GM18909 (cell line): Measurements from ENCODE around the gene PNLIPRP2.

Source experiments
- ATAC-seq: cut with Tn5 transposase; IDR thresholded peaks from one replicate; pipeline ENCODE4 v1.9.1; 2021; ENCODE audit warnings: mild to moderate bottlenecking; ENCODE audit not compliant: unreplicated experiment, poor library complexity

The PNLIPRP2 gene

DNA sequence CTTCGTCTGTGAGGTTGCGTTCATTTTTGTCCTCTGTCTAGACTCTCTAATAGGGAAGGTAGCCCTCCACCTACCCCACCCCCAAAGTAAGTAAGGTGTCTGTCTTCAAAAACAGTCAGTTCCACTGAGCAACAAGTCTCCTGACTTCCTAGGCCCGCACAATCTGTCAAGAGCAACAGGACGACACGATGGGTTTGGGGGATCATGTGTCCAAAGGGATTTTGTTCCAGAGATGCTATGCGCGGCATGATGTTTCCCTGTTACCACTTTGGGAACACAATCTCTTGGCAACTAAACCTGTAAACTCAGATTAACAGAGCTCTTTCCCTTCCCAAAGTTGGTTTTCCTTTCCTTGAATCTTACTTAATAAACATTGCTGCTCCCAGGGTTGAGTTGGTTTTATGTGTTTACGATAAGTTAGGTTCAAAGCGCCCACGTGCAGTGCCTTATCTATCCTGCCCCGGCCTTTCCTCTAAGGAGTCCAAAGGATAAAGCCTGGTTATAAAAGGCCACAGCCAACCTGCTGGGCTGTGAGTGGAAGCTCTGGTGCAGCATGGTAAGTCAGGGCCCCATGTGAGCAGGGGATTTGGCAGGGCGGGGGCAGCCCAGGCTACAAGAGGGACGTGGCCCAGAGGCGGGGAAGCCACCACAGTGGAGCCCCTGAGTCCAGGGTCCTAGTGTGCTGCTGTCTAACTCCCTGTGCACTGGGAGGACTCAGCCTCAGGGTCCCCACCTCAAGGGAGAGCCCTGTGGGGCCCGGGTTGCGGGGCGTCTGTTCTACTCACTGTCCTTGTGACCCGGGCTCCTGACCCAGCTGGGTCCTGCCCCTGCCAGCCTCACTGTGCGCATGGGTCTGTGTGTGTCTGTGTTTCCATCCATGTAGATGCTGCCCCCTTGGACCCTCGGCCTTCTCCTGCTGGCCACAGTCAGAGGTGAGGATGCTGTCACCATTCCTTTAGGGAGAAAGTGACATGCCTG lies at the start of gene PNLIPRP2:
TSS of gene PNLIPRP2 (plus strand) at position 531 of the 978 bp plus-strand sequence.
- ATAC-seq = no peak

DNA sequence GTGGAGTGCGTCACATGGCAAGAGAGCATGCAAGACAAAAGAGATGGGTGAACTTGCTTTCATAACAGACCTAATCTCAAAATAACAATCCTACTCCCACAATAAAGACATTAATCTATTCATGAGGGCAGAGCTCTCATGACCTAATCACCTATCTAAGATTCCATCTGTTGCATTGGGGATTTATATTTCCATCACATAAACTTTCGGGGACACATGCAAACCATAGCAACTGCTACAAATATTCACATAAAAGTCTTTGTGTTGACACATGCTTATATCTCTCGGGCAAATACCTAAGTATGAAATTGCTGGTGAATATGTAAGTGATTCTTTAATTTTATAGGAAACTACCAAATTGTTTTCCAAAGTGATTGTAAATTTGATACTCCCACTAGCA lies 46.0 kb upstream of the PNLIPRP2 start:
- no peak for ATAC-seq

DNA sequence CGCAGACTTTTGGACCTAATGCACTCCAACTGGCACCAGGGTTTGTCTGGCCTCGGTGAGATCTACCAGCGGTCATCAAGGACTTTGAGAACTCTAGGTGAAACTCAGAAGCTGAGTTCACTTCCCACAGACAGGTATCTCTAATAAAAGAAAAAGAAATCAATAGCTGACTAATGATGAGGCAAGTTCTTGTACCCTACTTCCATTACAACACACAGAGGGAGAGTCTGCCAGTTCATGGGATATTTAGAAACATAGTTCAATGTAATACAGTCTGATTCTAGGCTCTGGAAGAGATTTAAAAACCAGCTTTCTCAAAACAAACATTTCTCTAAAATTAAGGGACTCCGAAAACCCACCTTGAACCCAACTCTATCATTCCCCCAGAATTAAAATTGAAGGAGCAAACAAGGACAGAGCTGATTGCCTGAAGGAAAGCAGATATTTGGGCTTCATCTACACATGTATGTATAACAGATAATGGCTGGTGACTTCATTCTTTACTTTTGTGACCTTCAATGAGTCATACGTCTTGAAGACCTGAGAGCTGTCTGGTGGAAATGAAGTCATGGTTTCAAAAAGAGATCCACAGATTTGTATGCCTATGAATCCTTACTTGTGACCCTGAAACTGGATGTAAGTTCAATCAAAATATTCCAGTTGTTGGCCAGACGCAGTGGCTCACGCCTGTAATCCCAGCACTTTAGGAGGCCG lies 32.7 kb upstream of the PNLIPRP2 start:
- no peak for ATAC-seq

DNA sequence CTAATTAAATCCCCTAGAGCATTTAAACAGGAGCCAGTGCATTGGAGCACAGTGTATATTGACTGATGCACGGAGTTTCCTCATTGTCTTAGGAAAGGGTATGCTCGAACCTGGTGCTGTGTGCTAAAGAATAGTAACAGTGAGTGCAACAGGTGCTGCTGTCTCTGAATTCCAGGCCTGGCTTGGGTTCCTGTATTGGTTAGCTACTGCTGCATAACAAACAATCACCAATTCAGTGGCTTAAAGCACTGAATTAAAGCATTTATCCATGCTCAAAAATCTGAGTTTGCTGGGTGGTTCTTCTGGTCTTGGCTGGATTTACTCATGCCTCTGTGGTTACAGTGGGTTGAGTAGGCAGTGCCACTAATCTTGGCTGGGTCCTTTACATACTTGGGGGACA lies 31.8 kb upstream of the PNLIPRP2 start:
- no peak for ATAC-seq

DNA sequence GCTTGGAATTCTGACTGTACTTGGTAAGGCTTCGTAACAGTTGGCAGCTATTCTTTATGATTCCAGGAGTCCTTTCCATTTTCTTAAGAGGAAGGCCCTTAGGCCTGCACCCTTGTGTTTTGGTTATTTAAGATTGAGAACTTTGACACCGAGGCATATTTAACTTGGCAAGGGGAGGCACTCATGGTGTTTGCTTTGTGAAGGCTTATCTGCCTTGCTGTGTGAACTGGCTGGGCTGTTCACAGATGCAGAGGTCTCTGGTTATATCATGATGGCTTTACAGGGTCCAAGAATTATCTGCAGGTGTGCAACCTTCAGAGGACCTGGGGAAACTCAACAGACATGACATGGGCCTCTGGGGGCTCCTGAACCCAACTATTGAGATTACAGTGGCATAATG lies 30.8 kb upstream of the PNLIPRP2 start:
- no peak for ATAC-seq

DNA sequence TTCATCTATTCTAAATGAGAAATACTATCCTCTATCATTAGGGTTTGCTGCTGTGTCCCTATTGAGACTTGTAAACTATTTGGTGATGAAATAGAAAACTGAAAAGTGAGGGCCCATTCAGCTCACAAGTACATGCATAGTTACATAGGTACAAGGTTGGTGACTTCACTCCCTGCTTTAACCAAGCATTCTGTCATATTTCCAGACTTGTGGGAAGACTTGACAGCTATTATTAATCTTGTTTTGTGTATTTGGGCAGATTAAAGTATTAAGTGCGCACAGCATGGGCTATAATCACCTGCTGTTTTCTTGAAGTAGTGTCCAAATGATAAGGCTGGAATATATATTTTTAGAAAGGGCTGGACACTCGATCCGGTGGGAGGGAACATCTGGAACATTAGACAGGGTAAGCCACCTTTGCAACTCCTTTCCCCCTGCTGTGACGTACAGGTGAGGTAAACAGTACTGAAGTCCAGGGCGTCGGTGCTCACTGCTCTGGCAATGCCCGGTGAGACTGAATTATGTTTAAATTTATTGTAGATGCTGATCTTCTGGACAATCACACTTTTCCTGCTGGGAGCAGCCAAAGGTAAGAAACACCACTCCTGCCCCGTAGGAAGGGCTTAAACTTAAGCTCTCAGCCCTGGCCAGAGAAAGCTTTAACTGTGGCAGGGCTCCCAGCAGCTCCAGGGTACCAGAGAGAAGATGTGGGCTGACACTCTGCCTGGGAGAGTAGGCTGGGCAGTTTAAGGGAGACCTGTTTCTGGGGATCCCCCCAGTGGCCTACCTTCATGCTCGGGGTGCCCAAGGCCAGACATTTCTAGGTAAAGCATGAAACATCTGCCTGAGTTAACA lies 29.9 kb upstream of the PNLIPRP2 start, which contains the start of gene PNLIPRP1:
TSS of gene PNLIPRP1 (plus strand) at position 370 of the 855 bp plus-strand sequence. CDS start at position 541, 171 bp downstream.
- no peak for ATAC-seq

DNA sequence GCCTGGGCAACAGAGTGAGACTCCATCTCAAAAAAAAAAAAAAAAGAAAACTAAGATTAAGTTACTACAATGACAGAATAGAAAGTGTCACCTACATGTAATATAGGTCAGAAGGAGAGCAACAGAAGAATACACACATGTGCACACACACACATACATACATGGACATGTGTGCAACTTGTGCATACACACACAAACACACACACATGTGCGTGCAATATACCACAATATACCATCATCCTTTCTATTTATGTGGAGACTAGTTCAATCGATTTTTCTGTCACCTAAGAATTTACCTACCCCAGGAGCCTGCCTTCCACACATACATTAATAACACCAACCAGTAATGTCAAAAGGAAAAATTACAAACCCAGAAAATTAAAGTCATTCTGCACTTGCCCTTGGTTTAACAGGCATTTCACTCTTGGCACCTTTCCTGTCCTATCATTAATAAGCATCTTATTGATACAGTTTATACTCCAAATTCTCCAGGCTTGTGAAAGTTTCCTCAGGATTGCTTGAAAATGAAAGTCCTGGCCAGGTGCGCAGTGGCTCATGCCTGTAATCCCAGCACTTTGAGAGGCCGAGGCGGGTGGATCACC lies 27.5 kb upstream of the PNLIPRP2 start:
- ATAC-seq = no peak

DNA sequence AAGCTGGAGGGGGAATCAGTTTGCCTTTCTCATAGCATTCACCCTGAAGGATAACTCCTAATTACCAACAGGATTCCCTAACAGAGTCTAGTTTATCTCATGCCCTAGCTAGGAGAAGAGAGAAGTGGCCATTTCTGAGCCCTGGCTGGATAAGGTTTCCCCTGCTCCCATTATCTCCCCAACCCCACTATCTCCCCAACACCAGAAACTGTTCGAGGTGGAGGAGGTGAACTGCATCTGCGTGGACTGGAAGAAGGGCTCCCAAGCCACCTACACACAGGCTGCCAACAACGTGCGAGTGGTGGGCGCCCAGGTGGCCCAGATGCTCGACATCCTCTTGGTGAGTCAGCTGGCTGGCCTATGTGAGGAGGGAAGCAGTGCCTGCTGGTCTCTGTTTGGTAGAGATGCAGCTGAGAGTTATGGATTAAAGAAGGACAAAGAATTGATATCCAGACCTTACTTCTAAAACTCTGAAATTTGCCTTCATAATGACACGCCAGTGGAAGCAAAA lies 26.2 kb upstream of the PNLIPRP2 start:
- ATAC-seq = no peak

DNA sequence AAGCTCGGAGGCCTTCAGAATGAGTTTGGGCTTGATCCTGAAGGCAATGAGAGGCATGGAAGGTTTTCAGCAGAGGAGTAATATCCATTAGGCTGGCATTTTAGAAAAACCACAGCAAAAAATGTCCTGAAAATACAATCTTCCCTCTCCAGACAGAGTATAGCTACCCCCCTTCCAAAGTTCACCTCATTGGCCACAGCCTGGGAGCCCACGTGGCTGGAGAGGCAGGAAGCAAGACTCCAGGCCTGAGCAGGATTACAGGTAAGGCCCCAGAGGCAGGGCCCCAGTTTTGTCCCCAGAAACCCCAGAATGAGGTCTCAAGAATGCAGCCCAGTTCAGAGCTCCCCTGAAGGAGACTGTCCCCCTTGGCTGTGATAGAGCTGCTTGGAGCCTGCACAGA lies 24.7 kb upstream of the PNLIPRP2 start:
- no peak for ATAC-seq

DNA sequence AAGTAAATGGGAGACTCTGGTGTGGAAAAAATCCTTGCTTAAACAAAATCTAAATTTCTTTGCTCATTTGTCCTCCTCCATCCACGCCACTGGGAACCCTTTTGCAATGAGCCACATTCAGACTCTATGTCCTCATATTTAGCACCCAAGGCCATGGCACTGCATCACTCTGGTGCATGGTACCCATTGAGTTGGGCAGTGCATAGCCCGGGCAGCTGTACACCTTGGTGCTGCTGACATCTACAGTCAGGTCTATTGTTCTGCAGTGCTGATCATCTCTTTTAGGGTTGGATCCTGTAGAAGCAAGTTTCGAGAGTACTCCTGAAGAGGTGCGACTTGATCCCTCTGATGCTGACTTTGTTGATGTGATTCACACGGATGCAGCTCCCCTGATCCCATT lies 23.2 kb upstream of the PNLIPRP2 start:
- no peak for ATAC-seq

DNA sequence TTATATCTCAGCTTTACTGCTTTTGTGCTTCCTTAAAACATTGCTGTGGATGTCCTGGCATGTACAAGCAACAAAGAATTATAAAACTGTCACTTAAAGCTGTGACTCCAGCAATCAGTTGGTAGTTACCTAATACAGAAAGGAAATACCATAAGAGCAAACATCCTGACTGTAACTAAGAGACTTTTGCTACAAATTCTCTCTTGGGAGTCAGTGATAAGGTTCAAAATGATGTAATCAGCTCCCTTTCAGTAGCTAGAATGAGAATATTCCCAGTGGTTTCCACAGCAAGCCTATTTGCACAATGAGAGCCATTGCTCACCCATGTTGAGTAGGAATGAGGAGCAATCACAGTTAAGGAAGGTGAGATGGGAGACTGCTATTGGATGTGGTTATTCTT lies 22.4 kb upstream of the PNLIPRP2 start:
- no peak for ATAC-seq

DNA sequence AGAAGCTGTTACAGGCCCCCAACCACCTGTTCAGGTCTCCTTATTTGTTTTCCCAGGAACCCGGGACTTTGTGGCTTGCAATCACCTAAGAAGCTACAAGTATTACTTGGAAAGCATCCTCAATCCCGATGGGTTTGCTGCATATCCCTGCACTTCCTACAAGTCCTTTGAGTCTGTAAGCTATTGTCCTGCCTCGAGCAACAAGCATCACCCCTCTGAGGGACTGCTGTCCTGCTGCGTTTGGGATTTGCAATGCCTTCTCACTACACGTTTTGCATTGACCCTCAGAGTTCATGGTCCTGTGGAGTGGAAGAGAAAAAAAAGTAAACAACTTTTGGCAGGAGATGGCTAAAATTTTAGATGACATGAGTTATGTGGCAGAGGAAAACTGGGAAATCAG lies 20.8 kb upstream of the PNLIPRP2 start:
- no peak for ATAC-seq

DNA sequence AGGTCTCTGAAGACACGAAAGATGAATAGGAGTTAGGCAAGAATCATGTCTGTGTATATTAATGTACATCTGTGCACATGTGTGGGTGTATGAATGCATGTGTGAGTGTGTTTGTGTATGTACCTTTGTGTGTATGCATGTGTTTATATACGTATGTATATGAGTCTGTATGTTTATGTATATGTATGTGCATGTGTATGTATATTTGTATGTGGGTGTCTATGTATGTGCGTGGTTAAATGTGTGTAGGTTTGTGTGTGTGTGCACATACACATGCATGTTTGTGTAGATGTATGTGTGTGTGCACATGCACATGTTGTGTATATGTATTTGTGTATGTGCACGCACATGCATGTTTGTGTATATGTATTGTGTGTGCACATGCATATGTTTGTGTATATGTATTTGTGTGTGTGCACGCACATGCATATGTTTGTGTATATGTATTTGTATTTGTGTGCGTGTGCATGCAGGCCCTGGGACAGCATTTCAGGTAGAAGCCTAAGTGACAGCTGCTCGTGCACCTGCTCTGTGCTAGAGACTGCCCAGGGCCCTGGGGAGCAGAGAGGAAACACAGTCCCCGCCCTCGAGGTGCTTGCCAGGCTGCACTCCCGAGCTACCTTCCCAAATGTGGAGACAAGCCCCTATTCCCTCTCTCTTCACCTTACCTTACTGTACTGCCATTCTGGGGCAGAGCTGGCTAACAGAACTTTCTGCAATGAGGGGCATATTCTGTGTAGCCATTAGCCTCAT lies 17.9 kb upstream of the PNLIPRP2 start:
- ATAC-seq = no peak

DNA sequence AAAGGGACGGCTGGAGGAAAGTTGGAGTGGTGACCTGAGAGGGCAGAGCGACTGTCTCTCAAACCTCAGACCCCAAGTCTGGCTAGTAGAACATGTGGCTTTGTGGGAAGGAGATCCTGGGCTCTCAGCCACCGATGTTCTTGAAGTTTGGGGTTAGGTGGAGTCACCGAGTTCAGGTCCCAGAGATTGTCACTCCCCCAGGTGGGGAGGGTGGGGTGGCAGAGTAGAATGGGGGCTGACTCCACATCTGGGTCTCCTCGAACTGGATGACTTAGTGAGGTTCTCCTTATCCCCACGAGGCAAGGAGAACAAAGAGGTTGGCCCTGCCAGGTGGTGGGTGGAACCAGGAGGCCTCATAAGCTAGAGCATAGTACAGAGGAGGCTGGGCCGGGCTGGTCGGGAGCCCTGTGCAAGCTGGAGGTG lies 14.7 kb upstream of the PNLIPRP2 start:
- ATAC-seq = no peak

DNA sequence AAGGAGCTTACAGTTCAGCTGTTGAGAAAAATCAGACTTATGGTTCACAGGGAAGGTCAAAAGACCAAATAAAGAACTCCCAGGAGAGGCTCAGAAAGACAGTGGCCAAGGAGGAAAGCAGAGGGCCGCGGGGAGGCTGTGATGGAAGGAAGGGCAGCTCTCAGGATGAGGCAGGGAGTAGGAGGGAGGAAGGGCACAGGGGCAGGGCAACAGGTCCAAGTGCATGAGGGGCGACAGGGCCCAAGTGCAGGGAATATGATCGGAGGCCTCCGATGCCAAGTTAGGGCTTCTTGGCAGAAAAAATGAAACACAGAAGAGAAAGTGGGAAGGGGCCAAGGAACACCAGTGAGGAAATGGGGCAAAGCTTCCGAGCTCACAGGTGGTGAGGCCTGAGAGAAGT lies 13.4 kb upstream of the PNLIPRP2 start:
- no peak for ATAC-seq

DNA sequence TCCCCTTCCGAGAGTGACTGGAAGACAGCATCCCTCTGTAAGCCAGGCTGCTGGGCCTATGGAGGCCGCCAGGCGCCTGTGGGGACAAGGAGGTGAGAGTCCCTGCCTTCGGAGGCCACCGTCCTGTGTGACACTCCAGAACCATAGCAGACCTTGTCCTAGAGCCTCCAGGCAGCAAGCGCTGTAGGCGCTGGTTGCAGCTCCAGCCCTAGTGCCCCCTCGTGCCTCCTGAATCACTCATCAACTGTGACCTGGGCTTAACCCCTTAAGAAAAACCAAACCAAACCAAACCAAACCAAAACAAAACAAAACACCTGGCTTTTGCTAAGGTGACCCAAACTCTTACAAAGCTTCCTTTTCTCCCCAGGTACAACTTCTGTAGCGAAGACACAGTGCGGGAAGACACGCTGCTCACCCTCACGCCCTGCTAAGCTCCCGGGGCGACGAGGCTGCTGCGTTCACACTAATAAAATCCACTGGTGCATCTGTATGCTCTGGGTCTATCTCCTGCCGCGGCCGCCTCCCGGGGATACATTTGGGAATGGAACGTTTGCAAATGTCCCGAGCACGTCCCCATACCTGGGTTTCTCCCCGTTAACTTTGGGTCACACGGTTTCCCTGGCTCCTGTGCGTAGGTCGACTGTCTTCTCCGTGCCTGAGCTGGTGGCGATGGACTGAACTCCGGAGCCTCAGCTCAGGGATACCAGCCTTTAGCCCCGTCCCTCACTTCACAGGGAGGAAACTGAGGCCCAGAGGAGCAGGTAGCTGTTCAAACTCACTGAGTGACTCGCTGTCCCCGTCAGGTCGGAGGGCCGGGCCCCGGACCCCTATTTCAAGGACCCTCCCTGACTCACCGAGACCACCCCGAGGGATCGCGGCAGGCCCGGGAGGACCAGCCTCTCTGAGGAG lies 11.8 kb upstream of the PNLIPRP2 start:
- ATAC-seq = no peak

DNA sequence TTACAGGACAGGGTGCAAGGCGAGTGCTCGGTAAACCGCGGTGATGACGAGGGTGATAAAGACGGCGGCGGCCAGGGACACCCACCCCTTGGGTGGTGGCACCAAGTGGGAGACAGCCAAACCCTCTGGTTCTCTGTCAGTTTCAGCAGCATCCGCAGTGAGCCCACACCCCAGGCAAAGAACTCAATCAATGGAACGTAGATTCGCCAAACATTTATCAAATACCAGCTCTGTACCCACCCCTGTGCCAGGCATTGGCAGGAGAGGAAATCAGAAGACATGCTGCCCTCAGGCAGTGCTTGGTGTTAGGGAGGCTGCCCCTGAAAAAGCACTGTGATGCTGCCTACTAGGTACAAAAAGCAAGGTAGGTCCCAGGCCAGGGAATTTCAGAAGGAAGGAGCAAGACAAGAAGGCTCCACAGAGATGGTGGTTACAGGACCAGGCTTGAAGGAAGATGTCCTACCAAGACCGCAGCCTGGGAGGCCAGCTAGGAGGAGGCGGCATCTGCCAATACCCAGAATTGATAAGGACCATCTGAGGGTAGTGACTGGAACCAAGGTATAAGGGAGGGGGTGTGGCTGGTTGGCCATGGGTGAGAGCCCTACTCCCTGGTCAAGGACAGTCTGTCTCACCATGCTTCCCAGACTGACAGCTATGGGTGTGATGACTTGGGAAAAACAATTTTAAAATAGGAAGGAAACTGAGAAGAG lies 10.2 kb upstream of the PNLIPRP2 start:
- no peak for ATAC-seq

DNA sequence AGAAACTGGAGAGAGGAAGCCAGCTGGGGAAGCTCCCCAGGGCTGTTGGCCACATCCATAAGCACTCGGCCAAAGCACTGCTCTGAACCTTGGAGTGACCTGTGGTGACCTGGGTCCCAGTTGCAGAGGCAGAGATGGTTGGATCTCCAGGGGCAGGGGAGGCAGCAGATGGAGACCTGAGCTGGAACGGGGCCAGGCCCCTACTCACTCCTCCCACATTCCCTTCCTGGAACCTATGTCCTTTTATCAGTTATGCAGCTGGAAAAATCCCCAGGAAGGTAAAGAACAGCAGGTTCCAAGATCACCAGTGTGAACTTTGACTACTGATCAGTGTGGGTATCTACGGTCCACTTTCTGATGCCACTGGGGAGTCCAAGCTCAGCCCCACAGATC lies 9.6 kb upstream of the PNLIPRP2 start:
- ATAC-seq = no peak
